K562 (cell line): Measurements from ENCODE around the gene HSPA1B. TPM values are rescaled to one million over a fixed set of nuclear protein-coding genes. Genes with fewer than 3 reads are reported as not detected.

Experiments
- CGGBP1 ChIP-seq: fragments of 250-450 bp; sonication (Bioruptor Pico); IDR thresholded peaks from 2 replicates; pipeline ENCODE4 v1.9.0; 2021; ENCODE audit warnings: mild to moderate bottlenecking
- DPF2 ChIP-seq: fragments of 450-650 bp; IDR thresholded peaks from 2 replicates; pipeline ENCODE4 v1.6.1; 2016
- EGR1 ChIP-seq: fragments of 450-650 bp; conservative IDR thresholded peaks from 2 replicates; pipeline ENCODE4 v1.6.1; 2017; ENCODE audit warnings: mild to moderate bottlenecking
- GTF2F1 ChIP-seq: IDR thresholded peaks from 2 replicates; pipeline ENCODE4 v1.6.1; 2011; ENCODE audit warnings: low read depth, low read length, improper control_type of control experiment
- GTF3C2 ChIP-seq: IDR thresholded peaks from 3 replicates; pipeline ENCODE4 v1.6.1; 2011; ENCODE audit warnings: borderline replicate concordance, mild to moderate bottlenecking, moderate library complexity; ENCODE audit not compliant: insufficient read length; ENCODE audit errors: extremely low read depth
- ID3 ChIP-seq, 2 experiments: fragments of 250-450 bp in 1 of 2; fragments of 450-650 bp in 1 of 2; sonication (Bioruptor Pico) in 1 of 2; IDR thresholded peaks; 2 replicates each; pipeline versions ENCODE4 v1.6.1 to v1.8.0; 2016 to 2021; ENCODE audit warnings: mild to moderate bottlenecking in 2 of 2, moderate library complexity in 2 of 2, missing compliant biosample characterization in 1 of 2, missing genetic modification characterization in 1 of 2
- NR4A1 ChIP-seq, 2 experiments: fragments of 250-450 bp in 1 of 2; fragments of 450-650 bp in 1 of 2; sonication (Bioruptor Pico) in 1 of 2; IDR thresholded peaks; 2 replicates each; pipeline versions ENCODE4 v1.4.0 to v1.6.1; 2016 to 2020; ENCODE audit warnings: mild to moderate bottlenecking in 2 of 2, missing compliant biosample characterization in 1 of 2, missing genetic modification characterization in 1 of 2, moderate library complexity in 1 of 2
- PCBP2 ChIP-seq: fragments of 200-400 bp; formaldehyde crosslinking; IDR thresholded peaks from 2 replicates; pipeline ENCODE4 v1.6.1; 2018; ENCODE audit warnings: low read length, low read depth, mild to moderate bottlenecking, moderate library complexity; ENCODE audit not compliant: poor library complexity, severe bottlenecking
- RBM14 ChIP-seq: fragments of 200-400 bp; formaldehyde crosslinking; IDR thresholded peaks from 2 replicates; pipeline ENCODE4 v1.6.1; 2018; ENCODE audit warnings: low read depth, mild to moderate bottlenecking, low read length, moderate library complexity, borderline replicate concordance; ENCODE audit not compliant: insufficient read depth
- ZBTB8A ChIP-seq: fragments of 450-650 bp; IDR thresholded peaks from 2 replicates; pipeline ENCODE4 v1.6.1; 2018; ENCODE audit warnings: mild to moderate bottlenecking, moderate library complexity; ENCODE audit not compliant: partially characterized antibody
- ZNF140 ChIP-seq: fragments of 250-450 bp; sonication (Bioruptor Pico); IDR thresholded peaks from 2 replicates; pipeline ENCODE4 v1.8.0; 2021; ENCODE audit warnings: moderate library complexity, mild to moderate bottlenecking, inconsistent platforms
- ZNF318 ChIP-seq, 2 experiments: fragments of 450-650 bp; IDR thresholded peaks; 2 replicates each; pipeline ENCODE4 v1.6.1; 2016; ENCODE audit warnings: mild to moderate bottlenecking in 2 of 2, borderline replicate concordance in 1 of 2, low read depth in 1 of 2, moderate library complexity in 1 of 2
- ZNF444 ChIP-seq: fragments of 250-450 bp; sonication (Bioruptor Pico); IDR thresholded peaks from 2 replicates; pipeline ENCODE4 v1.4.0; 2020; ENCODE audit warnings: mild to moderate bottlenecking, moderate library complexity
- ZNF785 ChIP-seq: fragments of 250-450 bp; sonication (Bioruptor Pico); IDR thresholded peaks from 2 replicates; pipeline ENCODE4 v1.4.0; 2020; ENCODE audit warnings: mild to moderate bottlenecking
- polyA plus RNA-seq, 8 experiments: library from polyadenylated mRNA; depleted of rRNA in 4 of 8; stranded (reverse) in 5 of 8; unstranded in 3 of 8; fragments of >200 nt; fragmentation: Nextera tagmentation in 2 of 8; fragmentation: Illumina TruSeq in 1 of 8; extraction: Ambion mirVana in 2 of 8; extraction: Trizol in 1 of 8; gene quantifications; 2 replicates each; pipeline versions ENCODE4 v1.2.1 to v1.2.3, GENCODE V29; 2011 to 2014; ENCODE audit warnings: inconsistent platforms in 1 of 8, missing spikeins in 1 of 8
- total RNA-seq, 7 experiments: library from RNA; depleted of rRNA in 6 of 7; stranded (reverse); fragments of >200 nt in 6 of 7; fragmentation: Illumina TruSeq in 2 of 7; extraction: Trizol in 2 of 7; gene quantifications; 2 replicates each; pipeline versions ENCODE4 v1.2.1 to v1.2.3, GENCODE V29; 2011 to 2021; ENCODE audit warnings: low replicate concordance in 1 of 7

HSPA1B gene
- total and polyA plus RNA-seq, 9 of the 15 experiments (the other 6 are each of a cell fraction or from before 2014, with no cell fraction given): 0.27 to 227 (median 51.2) TPM

GRCh38 chr6:31794866-31795615, 32.5 kb upstream of the HSPA1B start (continued):
- TF ChIP-seq ZNF318 (IDR thresholded peaks at IDR 0.05; ENCODE audit: borderline replicate concordance in 1 of 2, low read depth in 1 of 2) (no peak), CGGBP1 (CRISPR knock-in tag) (no peak), RBM14 (no peak; the same call in 1 of the 2 replicates), GTF2F1 (no peak), ZNF785 (no peak), EGR1 (peak; percentile 85), ID3 (CRISPR knock-in tag; IDR thresholded peaks at IDR 0.05) (no peak), ID3 (tag; IDR thresholded peaks at IDR 0.05) (no peak), ZNF140 (CRISPR knock-in tag) (no peak), ZNF444 (no peak), ZBTB8A (no peak), PCBP2 (no peak), DPF2 (peak; percentile 17; the same call in 1 of the 2 replicates), NR4A1 (CRISPR knock-in tag; IDR thresholded peaks at IDR 0.05) (peak; percentile 26), NR4A1 (tag; IDR thresholded peaks at IDR 0.05) (no peak), GTF3C2 (peak; percentile 70)
